ENCODE measurements around the gene TMED1. TPM values are rescaled to one million over a fixed set of nuclear protein-coding genes. Genes with fewer than 3 reads are reported as not detected.

Gene TMED1
- total and polyA plus RNA-seq, 9 of the 15 experiments (the other 6 are each of a cell fraction or from before 2014, with no cell fraction given): 0.86 to 30.2 (median 23.5) TPM

DNA sequence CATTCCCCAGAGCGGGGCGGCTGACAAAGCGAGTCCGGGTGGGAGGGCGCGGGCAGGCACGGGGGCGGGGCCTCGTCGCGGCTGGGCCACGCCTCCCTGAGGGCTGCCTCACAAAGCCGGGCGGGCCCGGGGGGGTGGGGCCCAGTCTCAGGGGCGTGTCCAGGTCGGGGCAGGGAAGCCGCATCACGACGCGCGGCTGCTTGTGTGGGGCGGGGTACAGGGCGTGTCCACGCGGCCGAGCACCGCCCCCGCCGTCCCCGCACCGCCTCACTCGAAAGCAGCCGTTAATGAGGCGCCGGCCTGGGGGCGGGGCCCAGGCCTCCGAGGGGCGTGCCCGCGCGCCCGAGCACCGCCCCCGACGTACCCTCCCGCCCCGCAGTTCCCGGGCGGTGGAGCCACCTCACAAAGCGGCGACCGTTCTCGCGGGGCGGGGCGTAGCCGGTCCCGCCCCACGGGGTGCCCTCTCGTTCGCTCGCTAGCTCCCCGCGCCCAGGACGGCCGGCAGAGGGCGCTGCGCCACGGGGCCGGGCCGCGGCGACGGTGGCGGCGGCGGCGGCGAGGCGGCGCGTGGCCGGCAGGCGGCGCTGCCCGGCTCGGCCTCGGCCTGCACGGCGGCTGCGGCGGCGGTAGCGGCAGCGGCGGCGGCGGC, 35.1 kb upstream of the TMED1 start, which contains the start of gene CARM1 (continued):
- TF ChIP-seq, protein P1, sequence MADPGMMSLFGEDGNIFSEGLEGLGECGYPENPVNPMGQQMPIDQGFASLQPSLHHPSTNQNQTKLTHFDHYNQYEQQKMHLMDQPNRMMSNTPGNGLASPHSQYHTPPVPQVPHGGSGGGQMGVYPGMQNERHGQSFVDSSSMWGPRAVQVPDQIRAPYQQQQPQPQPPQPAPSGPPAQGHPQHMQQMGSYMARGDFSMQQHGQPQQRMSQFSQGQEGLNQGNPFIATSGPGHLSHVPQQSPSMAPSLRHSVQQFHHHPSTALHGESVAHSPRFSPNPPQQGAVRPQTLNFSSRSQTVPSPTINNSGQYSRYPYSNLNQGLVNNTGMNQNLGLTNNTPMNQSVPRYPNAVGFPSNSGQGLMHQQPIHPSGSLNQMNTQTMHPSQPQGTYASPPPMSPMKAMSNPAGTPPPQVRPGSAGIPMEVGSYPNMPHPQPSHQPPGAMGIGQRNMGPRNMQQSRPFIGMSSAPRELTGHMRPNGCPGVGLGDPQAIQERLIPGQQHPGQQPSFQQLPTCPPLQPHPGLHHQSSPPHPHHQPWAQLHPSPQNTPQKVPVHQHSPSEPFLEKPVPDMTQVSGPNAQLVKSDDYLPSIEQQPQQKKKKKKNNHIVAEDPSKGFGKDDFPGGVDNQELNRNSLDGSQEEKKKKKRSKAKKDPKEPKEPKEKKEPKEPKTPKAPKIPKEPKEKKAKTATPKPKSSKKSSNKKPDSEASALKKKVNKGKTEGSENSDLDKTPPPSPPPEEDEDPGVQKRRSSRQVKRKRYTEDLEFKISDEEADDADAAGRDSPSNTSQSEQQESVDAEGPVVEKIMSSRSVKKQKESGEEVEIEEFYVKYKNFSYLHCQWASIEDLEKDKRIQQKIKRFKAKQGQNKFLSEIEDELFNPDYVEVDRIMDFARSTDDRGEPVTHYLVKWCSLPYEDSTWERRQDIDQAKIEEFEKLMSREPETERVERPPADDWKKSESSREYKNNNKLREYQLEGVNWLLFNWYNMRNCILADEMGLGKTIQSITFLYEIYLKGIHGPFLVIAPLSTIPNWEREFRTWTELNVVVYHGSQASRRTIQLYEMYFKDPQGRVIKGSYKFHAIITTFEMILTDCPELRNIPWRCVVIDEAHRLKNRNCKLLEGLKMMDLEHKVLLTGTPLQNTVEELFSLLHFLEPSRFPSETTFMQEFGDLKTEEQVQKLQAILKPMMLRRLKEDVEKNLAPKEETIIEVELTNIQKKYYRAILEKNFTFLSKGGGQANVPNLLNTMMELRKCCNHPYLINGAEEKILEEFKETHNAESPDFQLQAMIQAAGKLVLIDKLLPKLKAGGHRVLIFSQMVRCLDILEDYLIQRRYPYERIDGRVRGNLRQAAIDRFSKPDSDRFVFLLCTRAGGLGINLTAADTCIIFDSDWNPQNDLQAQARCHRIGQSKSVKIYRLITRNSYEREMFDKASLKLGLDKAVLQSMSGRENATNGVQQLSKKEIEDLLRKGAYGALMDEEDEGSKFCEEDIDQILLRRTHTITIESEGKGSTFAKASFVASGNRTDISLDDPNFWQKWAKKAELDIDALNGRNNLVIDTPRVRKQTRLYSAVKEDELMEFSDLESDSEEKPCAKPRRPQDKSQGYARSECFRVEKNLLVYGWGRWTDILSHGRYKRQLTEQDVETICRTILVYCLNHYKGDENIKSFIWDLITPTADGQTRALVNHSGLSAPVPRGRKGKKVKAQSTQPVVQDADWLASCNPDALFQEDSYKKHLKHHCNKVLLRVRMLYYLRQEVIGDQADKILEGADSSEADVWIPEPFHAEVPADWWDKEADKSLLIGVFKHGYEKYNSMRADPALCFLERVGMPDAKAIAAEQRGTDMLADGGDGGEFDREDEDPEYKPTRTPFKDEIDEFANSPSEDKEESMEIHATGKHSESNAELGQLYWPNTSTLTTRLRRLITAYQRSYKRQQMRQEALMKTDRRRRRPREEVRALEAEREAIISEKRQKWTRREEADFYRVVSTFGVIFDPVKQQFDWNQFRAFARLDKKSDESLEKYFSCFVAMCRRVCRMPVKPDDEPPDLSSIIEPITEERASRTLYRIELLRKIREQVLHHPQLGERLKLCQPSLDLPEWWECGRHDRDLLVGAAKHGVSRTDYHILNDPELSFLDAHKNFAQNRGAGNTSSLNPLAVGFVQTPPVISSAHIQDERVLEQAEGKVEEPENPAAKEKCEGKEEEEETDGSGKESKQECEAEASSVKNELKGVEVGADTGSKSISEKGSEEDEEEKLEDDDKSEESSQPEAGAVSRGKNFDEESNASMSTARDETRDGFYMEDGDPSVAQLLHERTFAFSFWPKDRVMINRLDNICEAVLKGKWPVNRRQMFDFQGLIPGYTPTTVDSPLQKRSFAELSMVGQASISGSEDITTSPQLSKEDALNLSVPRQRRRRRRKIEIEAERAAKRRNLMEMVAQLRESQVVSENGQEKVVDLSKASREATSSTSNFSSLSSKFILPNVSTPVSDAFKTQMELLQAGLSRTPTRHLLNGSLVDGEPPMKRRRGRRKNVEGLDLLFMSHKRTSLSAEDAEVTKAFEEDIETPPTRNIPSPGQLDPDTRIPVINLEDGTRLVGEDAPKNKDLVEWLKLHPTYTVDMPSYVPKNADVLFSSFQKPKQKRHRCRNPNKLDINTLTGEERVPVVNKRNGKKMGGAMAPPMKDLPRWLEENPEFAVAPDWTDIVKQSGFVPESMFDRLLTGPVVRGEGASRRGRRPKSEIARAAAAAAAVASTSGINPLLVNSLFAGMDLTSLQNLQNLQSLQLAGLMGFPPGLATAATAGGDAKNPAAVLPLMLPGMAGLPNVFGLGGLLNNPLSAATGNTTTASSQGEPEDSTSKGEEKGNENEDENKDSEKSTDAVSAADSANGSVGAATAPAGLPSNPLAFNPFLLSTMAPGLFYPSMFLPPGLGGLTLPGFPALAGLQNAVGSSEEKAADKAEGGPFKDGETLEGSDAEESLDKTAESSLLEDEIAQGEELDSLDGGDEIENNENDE (IDR thresholded peaks at IDR 0.05; ENCODE audit: low read depth, low read length): no peak
- TF ChIP-seq PTBP1 (IDR thresholded peaks at IDR 0.05; ENCODE audit: low read depth, low read length) (no peak), KAT7 (CRISPR knock-in tag; IDR thresholded peaks at IDR 0.05; ENCODE audit: borderline replicate concordance) (no peak; the same call in 1 of the 2 replicates), ZSCAN29 (IDR thresholded peaks at IDR 0.05) (no peak), TCF7 (IDR thresholded peaks at IDR 0.05; ENCODE audit: borderline replicate concordance) (no peak), HMBOX1 (IDR thresholded peaks at IDR 0.05) (no peak), ILF3 (IDR thresholded peaks at IDR 0.05; ENCODE audit: borderline replicate concordance) (no peak), RB1 (IDR thresholded peaks at IDR 0.05; ENCODE audit: low read depth) (peak; percentile 98), HNRNPLL (IDR thresholded peaks at IDR 0.05; ENCODE audit: low read depth, low read length, poor library complexity, severe bottlenecking) (peak; percentile 70), RHOXF2B (CRISPR knock-in tag; conservative IDR thresholded peaks at IDR 0.05) (no peak), GABPB1 (CRISPR knock-in tag; IDR thresholded peaks at IDR 0.05) (peak; percentile 42; the same call in 1 of the 2 replicates), ZBTB34 (CRISPR knock-in tag; IDR thresholded peaks at IDR 0.05) (no peak), ATF7 (IDR thresholded peaks at IDR 0.05) (peak; percentile 75; the same call in 1 of the 2 replicates), HCFC1 (IDR thresholded peaks at IDR 0.05; ENCODE audit: low read depth, low read length) (peak; percentile 70), HDAC3 (IDR thresholded peaks at IDR 0.05; ENCODE audit: borderline replicate concordance, partially characterized antibody) (no peak)

Measured in K562 (cell line).